ENCODE data around the gene SLC45A1. TPM values are rescaled to one million over a fixed set of nuclear protein-coding genes. Genes with fewer than 3 reads are reported as not detected.

Gene SLC45A1

DNA sequence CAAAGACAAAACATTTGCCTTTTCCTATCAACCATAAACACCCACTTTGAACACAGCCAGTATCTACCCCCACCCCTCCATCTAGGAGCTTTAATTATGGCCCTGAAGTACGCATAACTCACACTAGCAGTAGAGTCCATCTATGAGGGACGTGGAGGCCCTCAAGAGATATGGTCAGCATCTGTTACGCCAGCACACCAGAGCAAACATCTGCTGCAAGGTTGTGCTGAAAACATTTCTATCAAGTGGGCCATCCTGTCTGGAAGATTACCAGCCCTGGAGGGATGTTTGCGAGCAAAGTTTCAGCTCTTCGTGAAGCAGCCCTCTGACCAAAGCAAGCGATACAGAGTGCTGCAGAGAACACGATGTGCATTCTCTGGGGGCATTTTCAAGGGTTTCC lies 74.6 kb downstream of the SLC45A1 start:
- 41% methylated on average over 7 of the region's 7 CpGs for WGBS
- Histone ChIP-seq H3K79me1 (replicated peaks; ENCODE audit: low read length, poor library complexity, severe bottlenecking) (peaks cover 25% of the 10 kb centered on the region), H3K4me2 (ENCODE audit: low read length, poor library complexity, severe bottlenecking) (no peak overlapping the region), H3K9me3 (ENCODE audit: control insufficient read depth, low read length) (no peaks in the 10 kb centered on the region), H3K4me1 (ENCODE audit: control insufficient read depth, insufficient read depth, low read depth, low read length) (peaks cover 12% of the 10 kb centered on the region), H2BK120ac (ENCODE audit: low read depth, low read length) (no peak overlapping the region), H3K23ac (ENCODE audit: low read length in 2 of 2) (no peak overlapping the region), H2AFZ (ENCODE audit: low read depth, low read length) (no peak overlapping the region), H4K91ac (ENCODE audit: low read length) (no peak overlapping the region), H3K27me3 (ENCODE audit: control insufficient read depth in 1 of 2, insufficient read depth in 1 of 2, low read length in 2 of 2) (no peaks in the 10 kb centered on the region), H3K4ac (ENCODE audit: low read depth in 1 of 2, low read length in 2 of 2) (peak overlapping the region in 1 of 2 experiments; percentile 42), H2BK12ac (ENCODE audit: low read length in 2 of 2) (peak overlapping the region in 1 of 2 experiments; percentile 55), H3K9ac (ENCODE audit: low read length) (no peak overlapping the region), H2AK5ac (ENCODE audit: low read length, severe bottlenecking) (no peak overlapping the region), H2BK15ac (ENCODE audit: low read depth, poor library complexity, severe bottlenecking) (no peak overlapping the region), H2BK5ac (ENCODE audit: low read depth, low read length, poor library complexity, severe bottlenecking) (no peak overlapping the region), H3K14ac (ENCODE audit: low read length in 2 of 2) (no peak overlapping the region), H4K8ac (ENCODE audit: low read length) (no peak overlapping the region), H3K18ac (ENCODE audit: low read depth in 1 of 2, low read length in 2 of 2) (peak overlapping the region in 1 of 2 experiments; percentile 90), H3K36me3 (ENCODE audit: control insufficient read depth in 1 of 2, insufficient read depth in 2 of 2, low read depth in 1 of 2, low read length in 2 of 2) (peaks cover 8 to 55% of the 10 kb centered on the region in 2 experiments), H3K4me3 (ENCODE audit: insufficient read depth in 1 of 2, low read depth in 1 of 2, low read length in 2 of 2) (no peak overlapping the region), H3K27ac (ENCODE audit: low read length, poor library complexity, severe bottlenecking) (no peak overlapping the region)
- DNase-seq = peak; percentile 60

Small RNAs within 50 kb of the gene (small RNA-seq; reads per million reads assigned to genes)
- gene RF00019 (ENCODE audit: low read depth) = not detected
- gene RNU6-991P (ENCODE audit: low read depth) = not detected

Measured in mesenchymal stem cell (in vitro differentiated cells and primary cell).